ENCODE results near the gene USP54. TPM values are rescaled to one million over a fixed set of nuclear protein-coding genes. Genes with fewer than 3 reads are reported as not detected.

Gene USP54
- total and polyA plus RNA-seq, 4 donors: 1.3 to 10.4 (median 6.3) TPM

DNA sequence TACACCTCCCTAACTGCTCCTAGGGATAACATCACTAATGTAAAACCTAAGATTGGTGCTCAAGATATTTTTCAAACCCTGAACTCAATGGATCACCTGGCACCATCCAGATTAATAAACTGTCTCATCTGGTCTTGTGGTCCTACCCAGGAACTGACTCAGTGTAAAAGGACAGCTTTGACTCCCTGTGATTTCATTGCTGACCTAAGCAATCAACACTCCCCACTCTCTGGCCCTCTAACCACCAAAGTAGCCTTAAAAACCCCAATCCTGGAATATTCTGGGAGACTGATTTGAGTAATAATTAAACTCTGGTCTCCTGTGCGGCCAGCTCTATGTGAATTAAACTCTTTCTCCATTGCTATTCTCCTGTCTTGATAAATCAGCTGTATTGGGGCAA lies 6.2 kb upstream of the USP54 start:
- Histone ChIP-seq H3K9ac (ENCODE audit: low read depth in 1 of 2, low read length in 2 of 2) (no peak overlapping the region), H3K4me1 (ENCODE audit: control insufficient read depth in 4 of 4, insufficient read depth in 4 of 4, low read length in 3 of 4) (no peaks in the 10 kb centered on the region), H3K9me3 (ENCODE audit: control insufficient read depth in 4 of 4, low read length in 3 of 4) (no peaks in the 10 kb centered on the region), H3K27ac (ENCODE audit: low read depth in 1 of 2, low read length in 2 of 2) (no peak overlapping the region), H3K27me3 (ENCODE audit: control insufficient read depth in 4 of 4, insufficient read depth in 4 of 4, low read length in 3 of 4) (no peaks in the 10 kb centered on the region), H3K4me3 (ENCODE audit: low read depth in 1 of 3, low read length in 3 of 3) (no peak overlapping the region), H3K36me3 (ENCODE audit: control insufficient read depth in 4 of 4, insufficient read depth in 3 of 4, low read depth in 1 of 4, low read length in 3 of 4) (no peaks in the 10 kb centered on the region)
- DNase-seq (ENCODE audit: low spot score): no peak
- WGBS: 99% methylated on average over 1 of the region's 1 CpG
- no peak for TF ChIP-seq HNF4A (conservative IDR thresholded peaks at IDR 0.05)
- no peak for TF ChIP-seq FOXA1 (IDR thresholded peaks at IDR 0.05)
- TF ChIP-seq NR2F2 (IDR thresholded peaks at IDR 0.05): no peak
- TF ChIP-seq, protein P1, sequence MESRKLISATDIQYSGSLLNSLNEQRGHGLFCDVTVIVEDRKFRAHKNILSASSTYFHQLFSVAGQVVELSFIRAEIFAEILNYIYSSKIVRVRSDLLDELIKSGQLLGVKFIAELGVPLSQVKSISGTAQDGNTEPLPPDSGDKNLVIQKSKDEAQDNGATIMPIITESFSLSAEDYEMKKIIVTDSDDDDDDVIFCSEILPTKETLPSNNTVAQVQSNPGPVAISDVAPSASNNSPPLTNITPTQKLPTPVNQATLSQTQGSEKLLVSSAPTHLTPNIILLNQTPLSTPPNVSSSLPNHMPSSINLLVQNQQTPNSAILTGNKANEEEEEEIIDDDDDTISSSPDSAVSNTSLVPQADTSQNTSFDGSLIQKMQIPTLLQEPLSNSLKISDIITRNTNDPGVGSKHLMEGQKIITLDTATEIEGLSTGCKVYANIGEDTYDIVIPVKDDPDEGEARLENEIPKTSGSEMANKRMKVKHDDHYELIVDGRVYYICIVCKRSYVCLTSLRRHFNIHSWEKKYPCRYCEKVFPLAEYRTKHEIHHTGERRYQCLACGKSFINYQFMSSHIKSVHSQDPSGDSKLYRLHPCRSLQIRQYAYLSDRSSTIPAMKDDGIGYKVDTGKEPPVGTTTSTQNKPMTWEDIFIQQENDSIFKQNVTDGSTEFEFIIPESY (IDR thresholded peaks at IDR 0.05): no peak
- no peak for TF ChIP-seq GABPA (IDR thresholded peaks at IDR 0.05 in 1 of 2, conservative IDR thresholded peaks at IDR 0.05 in 1 of 2)
- TF ChIP-seq RXRA (IDR thresholded peaks at IDR 0.05): no peak
- no peak for TF ChIP-seq TAF1 (conservative IDR thresholded peaks at IDR 0.05)
- TF ChIP-seq YY1 (IDR thresholded peaks at IDR 0.05): no peak
- no peak for TF ChIP-seq EGR1 (IDR thresholded peaks at IDR 0.05; ENCODE audit: low read depth in 2 of 2)

DNA sequence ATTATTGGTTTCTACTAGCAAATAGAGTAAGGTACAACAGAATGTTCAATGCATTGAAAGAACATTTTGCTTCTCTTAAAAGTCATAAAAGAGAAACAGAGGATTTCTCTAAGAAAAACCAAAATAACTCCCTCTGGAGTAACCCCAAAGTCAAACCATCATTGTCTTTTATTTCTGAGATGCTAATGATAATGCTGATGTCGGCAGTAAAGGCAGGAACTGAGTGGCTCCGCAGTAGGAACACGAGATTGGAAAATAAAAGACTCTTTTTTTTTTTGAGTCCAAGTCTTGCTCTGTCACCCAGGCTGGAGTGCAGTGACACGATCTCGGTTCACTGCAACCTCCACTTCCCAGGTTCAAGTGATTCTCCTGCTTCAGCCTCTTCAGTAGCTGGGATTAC lies 2.7 kb upstream of the USP54 start:
- no peaks in the 10 kb centered on the region for H3K27me3 ChIP-seq (ENCODE audit: control insufficient read depth in 4 of 4, insufficient read depth in 4 of 4, low read length in 3 of 4)
- no peaks in the 10 kb centered on the region for H3K36me3 ChIP-seq (ENCODE audit: control insufficient read depth in 4 of 4, insufficient read depth in 3 of 4, low read depth in 1 of 4, low read length in 3 of 4)
- H3K9ac ChIP-seq (ENCODE audit: low read depth in 1 of 2, low read length in 2 of 2): no peak overlapping the region
- no peak for TF ChIP-seq FOXA1 (IDR thresholded peaks at IDR 0.05)
- no peak for TF ChIP-seq HNF4G (IDR thresholded peaks at IDR 0.05)
- TF ChIP-seq RAD21 (IDR thresholded peaks at IDR 0.05): no peak
- no peak for TF ChIP-seq SP1 (IDR thresholded peaks at IDR 0.05)
- TF ChIP-seq, protein P2, sequence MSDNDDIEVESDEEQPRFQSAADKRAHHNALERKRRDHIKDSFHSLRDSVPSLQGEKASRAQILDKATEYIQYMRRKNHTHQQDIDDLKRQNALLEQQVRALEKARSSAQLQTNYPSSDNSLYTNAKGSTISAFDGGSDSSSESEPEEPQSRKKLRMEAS (IDR thresholded peaks at IDR 0.05): no peak
- TF ChIP-seq GABPA (IDR thresholded peaks at IDR 0.05 in 1 of 2, conservative IDR thresholded peaks at IDR 0.05 in 1 of 2): no peak
- no peak for TF ChIP-seq NR2F2 (IDR thresholded peaks at IDR 0.05)
- TF ChIP-seq, protein P3, sequence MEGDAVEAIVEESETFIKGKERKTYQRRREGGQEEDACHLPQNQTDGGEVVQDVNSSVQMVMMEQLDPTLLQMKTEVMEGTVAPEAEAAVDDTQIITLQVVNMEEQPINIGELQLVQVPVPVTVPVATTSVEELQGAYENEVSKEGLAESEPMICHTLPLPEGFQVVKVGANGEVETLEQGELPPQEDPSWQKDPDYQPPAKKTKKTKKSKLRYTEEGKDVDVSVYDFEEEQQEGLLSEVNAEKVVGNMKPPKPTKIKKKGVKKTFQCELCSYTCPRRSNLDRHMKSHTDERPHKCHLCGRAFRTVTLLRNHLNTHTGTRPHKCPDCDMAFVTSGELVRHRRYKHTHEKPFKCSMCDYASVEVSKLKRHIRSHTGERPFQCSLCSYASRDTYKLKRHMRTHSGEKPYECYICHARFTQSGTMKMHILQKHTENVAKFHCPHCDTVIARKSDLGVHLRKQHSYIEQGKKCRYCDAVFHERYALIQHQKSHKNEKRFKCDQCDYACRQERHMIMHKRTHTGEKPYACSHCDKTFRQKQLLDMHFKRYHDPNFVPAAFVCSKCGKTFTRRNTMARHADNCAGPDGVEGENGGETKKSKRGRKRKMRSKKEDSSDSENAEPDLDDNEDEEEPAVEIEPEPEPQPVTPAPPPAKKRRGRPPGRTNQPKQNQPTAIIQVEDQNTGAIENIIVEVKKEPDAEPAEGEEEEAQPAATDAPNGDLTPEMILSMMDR (IDR thresholded peaks at IDR 0.05; ENCODE audit: low read depth, low read length, missing input control): no peak
- TF ChIP-seq TAF1 (conservative IDR thresholded peaks at IDR 0.05): no peak
- TF ChIP-seq RXRA (IDR thresholded peaks at IDR 0.05): no peak
- TF ChIP-seq, protein P1 (IDR thresholded peaks at IDR 0.05): no peak
- TF ChIP-seq, protein P4, sequence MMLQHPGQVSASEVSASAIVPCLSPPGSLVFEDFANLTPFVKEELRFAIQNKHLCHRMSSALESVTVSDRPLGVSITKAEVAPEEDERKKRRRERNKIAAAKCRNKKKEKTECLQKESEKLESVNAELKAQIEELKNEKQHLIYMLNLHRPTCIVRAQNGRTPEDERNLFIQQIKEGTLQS (IDR thresholded peaks at IDR 0.05): no peak
- TF ChIP-seq, protein P5, sequence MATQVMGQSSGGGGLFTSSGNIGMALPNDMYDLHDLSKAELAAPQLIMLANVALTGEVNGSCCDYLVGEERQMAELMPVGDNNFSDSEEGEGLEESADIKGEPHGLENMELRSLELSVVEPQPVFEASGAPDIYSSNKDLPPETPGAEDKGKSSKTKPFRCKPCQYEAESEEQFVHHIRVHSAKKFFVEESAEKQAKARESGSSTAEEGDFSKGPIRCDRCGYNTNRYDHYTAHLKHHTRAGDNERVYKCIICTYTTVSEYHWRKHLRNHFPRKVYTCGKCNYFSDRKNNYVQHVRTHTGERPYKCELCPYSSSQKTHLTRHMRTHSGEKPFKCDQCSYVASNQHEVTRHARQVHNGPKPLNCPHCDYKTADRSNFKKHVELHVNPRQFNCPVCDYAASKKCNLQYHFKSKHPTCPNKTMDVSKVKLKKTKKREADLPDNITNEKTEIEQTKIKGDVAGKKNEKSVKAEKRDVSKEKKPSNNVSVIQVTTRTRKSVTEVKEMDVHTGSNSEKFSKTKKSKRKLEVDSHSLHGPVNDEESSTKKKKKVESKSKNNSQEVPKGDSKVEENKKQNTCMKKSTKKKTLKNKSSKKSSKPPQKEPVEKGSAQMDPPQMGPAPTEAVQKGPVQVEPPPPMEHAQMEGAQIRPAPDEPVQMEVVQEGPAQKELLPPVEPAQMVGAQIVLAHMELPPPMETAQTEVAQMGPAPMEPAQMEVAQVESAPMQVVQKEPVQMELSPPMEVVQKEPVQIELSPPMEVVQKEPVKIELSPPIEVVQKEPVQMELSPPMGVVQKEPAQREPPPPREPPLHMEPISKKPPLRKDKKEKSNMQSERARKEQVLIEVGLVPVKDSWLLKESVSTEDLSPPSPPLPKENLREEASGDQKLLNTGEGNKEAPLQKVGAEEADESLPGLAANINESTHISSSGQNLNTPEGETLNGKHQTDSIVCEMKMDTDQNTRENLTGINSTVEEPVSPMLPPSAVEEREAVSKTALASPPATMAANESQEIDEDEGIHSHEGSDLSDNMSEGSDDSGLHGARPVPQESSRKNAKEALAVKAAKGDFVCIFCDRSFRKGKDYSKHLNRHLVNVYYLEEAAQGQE (IDR thresholded peaks at IDR 0.05): no peak
- TF ChIP-seq YY1 (IDR thresholded peaks at IDR 0.05): no peak
- no peak for TF ChIP-seq JUND (IDR thresholded peaks at IDR 0.05)
- no peak for TF ChIP-seq HNF4A (conservative IDR thresholded peaks at IDR 0.05)
- TF ChIP-seq EGR1 (IDR thresholded peaks at IDR 0.05; ENCODE audit: low read depth in 2 of 2): no peak
- no peak for TF ChIP-seq FOXA2 (IDR thresholded peaks at IDR 0.05)
- 88% methylated on average over 5 of the region's 5 CpGs for WGBS
- no peak overlapping the region for H3K27ac ChIP-seq (ENCODE audit: low read depth in 1 of 2, low read length in 2 of 2)
- DNase-seq (ENCODE audit: low spot score): no peak
- H3K9me3 ChIP-seq (ENCODE audit: control insufficient read depth in 4 of 4, low read length in 3 of 4): no peaks in the 10 kb centered on the region
- peaks cover 0 to 10% (median 8%) of the 10 kb centered on the region in 4 donors for H3K4me1 ChIP-seq (ENCODE audit: control insufficient read depth in 4 of 4, insufficient read depth in 4 of 4, low read length in 3 of 4)
- no peak overlapping the region for H3K4me3 ChIP-seq (ENCODE audit: low read depth in 1 of 3, low read length in 3 of 3)

All from liver (tissue), 9 donors.